Gastrocnemius medialis (tissue), 4 donors: Measurements from ENCODE around the gene FAM117B. TPM values are rescaled to one million over a fixed set of nuclear protein-coding genes. Genes with fewer than 3 reads are reported as not detected.

ENCODE experiments used
- ATAC-seq, 2 donors: fragments of 150-250 bp; one replicate each; pipeline ENCODE4 v1.9.1; 2016
- DNase-seq, 2 donors: peaks; one replicate each; pipeline ENCODE4 v3.0.0-alpha.2; 2019
- H3K27ac ChIP-seq, 4 donors: fragments of 200-600 bp; sonication (generic); 1 replicate in 1 of 4; 2 replicates in 3 of 4; pipeline ENCODE4 v1.5.1; 2016 to 2018; ENCODE audit warnings: mild to moderate bottlenecking in 2 of 4, moderate library complexity in 1 of 4
- H3K27me3 ChIP-seq, 3 donors: fragments of 200-600 bp; sonication (generic) in 2 of 3; 1 replicate in 1 of 3; 2 replicates in 2 of 3; pipeline versions ENCODE4 v1.5.1 to v1.6.0; 2016 to 2019; ENCODE audit warnings: mild to moderate bottlenecking in 1 of 3, moderate library complexity in 1 of 3
- H3K36me3 ChIP-seq, 2 donors: fragments of 200-600 bp; sonication (generic) in 1 of 2; one replicate each; pipeline ENCODE4 v1.5.1; 2017 to 2018
- H3K4me1 ChIP-seq, 2 donors: fragments of 200-600 bp; sonication (generic) in 1 of 2; one replicate each; pipeline ENCODE4 v1.5.1; 2016 to 2017; ENCODE audit warnings: mild to moderate bottlenecking in 2 of 2
- H3K4me3 ChIP-seq, 4 donors: fragments of 200-600 bp; sonication (generic) in 3 of 4; 1 replicate in 1 of 4; 2 replicates in 3 of 4; pipeline ENCODE4 v1.5.1; 2016 to 2019; ENCODE audit warnings: mild to moderate bottlenecking in 2 of 4
- H3K9me3 ChIP-seq, 3 donors: fragments of 200-600 bp; sonication (generic) in 2 of 3; 1 replicate in 1 of 3; 2 replicates in 2 of 3; pipeline ENCODE4 v1.5.1; 2016 to 2019
- POLR2A ChIP-seq, 2 donors: fragments of 450-650 bp; IDR thresholded peaks; one replicate each; pipeline ENCODE4 v1.6.1; 2017; ENCODE audit warnings: antibody characterized with exemption in 2 of 2, mild to moderate bottlenecking in 2 of 2, moderate library complexity in 2 of 2
- in situ Hi-C, 4 donors: fragments of 200-750 bp; cut with MboI; loops; one replicate each; pipeline versions ENCODE4 v1.15.0 to v1.8.0; 2017; ENCODE audit warnings: low sequenced_read_pairs in 4 of 4
- intact Hi-C: fragments of 100-400 bp; cut with DNase I; formaldehyde crosslinking; loops from one replicate; pipeline ENCODE4 v1.15.1; 2023; ENCODE audit warnings: low total_unique reads
- total RNA-seq, 4 donors: library from RNA; depleted of rRNA; stranded (reverse); fragments of >200 nt; gene quantifications; one replicate each; pipeline versions ENCODE4 v1.1.0 to v1.2.3, GENCODE V29; 2016
- TF ChIP-seq, protein P1 (sequence below), 5 experiments: fragments of 450-650 bp in 3 of 5; fragments of 200-600 bp in 2 of 5; sonication (generic) in 2 of 5; IDR thresholded peaks in 4 of 5; conservative IDR thresholded peaks in 1 of 5; 1 replicate in 4 of 5; 2 replicates in 1 of 5; pipeline ENCODE4 v1.5.1; 2016 to 2019; ENCODE audit warnings: antibody characterized with exemption in 5 of 5, mild to moderate bottlenecking in 3 of 5, moderate library complexity in 3 of 5

The FAM117B gene
- total RNA-seq, result 1 to 10 TPM; 1.5 to 4.5 (median 2.9) TPM

DNA sequence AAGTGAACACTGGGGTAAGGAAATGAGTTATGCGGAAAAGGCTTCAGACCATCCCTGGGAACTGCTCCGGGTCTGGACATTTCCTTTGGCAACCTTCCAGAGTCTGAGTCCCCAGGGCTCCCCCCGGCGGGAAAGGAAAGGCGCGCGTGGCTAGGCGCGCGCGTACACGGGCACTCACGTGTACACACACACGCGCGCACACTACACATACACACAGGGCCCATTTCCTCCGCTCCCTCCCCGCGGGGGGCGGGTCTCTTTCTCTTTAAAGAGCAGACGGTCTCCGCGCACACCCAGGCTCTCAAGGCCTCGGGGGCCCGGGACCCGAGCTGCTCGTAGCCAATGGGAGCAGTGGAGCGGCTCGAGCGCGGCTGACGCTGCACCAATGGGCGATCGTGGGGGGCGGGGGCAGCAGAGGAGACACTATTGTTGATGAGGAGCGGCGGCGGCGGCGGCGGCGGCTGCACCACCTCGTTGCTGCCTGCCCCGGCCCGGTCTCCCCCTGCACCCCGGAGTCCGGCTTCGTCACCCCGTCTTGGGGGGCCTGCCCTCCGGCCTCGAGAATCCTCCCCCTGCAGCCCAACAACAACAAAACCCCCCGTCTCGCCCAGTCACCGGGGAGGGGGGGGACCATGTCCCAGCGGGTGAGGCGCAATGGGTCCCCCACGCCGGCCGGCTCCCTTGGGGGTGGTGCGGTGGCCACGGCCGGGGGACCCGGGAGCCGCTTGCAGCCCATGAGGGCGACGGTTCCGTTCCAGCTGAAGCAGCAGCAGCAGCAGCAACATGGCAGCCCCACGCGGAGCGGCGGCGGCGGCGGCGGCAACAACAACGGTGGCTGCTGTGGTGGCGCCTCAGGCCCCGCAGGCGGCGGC lies at the start of gene FAM117B:
TSS of gene FAM117B (plus strand) at position 414 of the 872 bp plus-strand sequence. CDS start at position 633, 219 bp downstream.
- ATAC-seq (peak; percentile 91 to 93), DNase-seq (peak; percentile 97)
- peaks cover 20 to 30% of the 10 kb centered on the region in 2 donors for H3K4me1 ChIP-seq
- H3K36me3 ChIP-seq, result no peaks in the 10 kb centered on the region
- H3K27ac ChIP-seq, result peak within 1 kb of the TSS; percentile 94 to 99 (median 97)
- intact Hi-C loops (loop anchor here (2.0 to 10.0 kb wide), 8 partner anchors 46 to 600 kb away; partner anchors contain the start of genes BMPR2, CARF, CYP20A1 and ICA1L), in situ Hi-C loops (no loop called here)
- no peaks in the 10 kb centered on the region for H3K9me3 ChIP-seq
- no peaks in the 10 kb centered on the region for H3K27me3 ChIP-seq
- peak within 1 kb of the TSS; percentile 95 to 99 (median 97) for H3K4me3 ChIP-seq
- TF ChIP-seq POLR2A (IDR thresholded peaks at IDR 0.05), result peak; percentile 68 to 91
- TF ChIP-seq, protein P1, sequence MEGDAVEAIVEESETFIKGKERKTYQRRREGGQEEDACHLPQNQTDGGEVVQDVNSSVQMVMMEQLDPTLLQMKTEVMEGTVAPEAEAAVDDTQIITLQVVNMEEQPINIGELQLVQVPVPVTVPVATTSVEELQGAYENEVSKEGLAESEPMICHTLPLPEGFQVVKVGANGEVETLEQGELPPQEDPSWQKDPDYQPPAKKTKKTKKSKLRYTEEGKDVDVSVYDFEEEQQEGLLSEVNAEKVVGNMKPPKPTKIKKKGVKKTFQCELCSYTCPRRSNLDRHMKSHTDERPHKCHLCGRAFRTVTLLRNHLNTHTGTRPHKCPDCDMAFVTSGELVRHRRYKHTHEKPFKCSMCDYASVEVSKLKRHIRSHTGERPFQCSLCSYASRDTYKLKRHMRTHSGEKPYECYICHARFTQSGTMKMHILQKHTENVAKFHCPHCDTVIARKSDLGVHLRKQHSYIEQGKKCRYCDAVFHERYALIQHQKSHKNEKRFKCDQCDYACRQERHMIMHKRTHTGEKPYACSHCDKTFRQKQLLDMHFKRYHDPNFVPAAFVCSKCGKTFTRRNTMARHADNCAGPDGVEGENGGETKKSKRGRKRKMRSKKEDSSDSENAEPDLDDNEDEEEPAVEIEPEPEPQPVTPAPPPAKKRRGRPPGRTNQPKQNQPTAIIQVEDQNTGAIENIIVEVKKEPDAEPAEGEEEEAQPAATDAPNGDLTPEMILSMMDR (IDR thresholded peaks at IDR 0.05 in 4 of 5, conservative IDR thresholded peaks at IDR 0.05 in 1 of 5), result peak in 1 of 5 experiments; percentile 15

DNA sequence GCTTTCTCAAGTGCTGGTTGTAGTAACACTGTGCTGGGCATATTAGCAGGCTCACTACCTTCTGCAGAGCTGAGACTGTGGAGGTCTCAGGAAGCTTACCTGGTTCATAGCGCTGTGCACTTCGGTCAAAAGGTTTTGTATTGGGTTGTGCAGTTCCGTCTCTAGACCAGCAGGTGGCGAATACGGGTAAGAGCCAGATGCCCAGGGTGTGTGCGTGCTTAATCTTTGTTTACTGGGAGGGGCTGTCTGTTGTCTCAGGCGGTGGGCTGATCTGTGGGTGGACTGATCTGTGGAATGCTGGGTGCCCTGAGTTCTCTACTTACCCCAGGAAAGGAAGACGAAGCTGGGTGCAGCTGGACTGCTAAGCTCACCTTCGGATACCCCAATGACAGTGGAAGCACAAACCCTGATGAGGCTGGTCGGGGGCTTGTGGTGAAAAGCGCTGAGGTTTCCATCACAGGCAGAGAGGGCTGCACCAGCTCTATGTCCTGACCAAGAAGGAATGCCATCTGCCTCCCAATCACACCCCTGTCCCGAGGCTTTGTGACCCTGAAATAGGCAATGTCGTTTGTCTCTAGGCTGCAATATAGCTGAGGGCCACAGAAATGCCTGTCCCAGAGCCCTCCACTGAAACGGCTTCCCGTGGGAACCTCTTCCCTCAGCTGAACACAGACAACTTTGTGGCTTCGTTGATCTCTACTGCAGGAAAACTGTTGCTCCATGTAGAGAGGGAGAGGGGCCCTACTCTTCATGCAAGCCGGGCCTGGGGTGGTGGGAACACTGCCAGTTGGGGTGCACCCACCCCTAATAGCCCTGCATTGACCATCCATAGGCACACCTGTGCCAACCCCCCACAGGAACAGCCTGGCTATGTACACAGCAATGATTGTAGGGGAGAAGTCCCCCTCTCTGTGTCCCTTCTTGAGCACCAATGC lies 45.9 kb upstream of the FAM117B start:
- Histone ChIP-seq H3K27ac (no peak overlapping the region), H3K27me3 (no peaks in the 10 kb centered on the region), H3K9me3 (no peaks in the 10 kb centered on the region), H3K36me3 (no peaks in the 10 kb centered on the region), H3K4me1 (peaks cover 0 to 3% of the 10 kb centered on the region in 2 donors), H3K4me3 (peak overlapping the region; percentile 18 to 60 (median 30))
- TF ChIP-seq, protein P1 (IDR thresholded peaks at IDR 0.05 in 4 of 5, conservative IDR thresholded peaks at IDR 0.05 in 1 of 5), result peak; percentile 65 to 95 (median 89)
- no peak for TF ChIP-seq POLR2A (IDR thresholded peaks at IDR 0.05)
- intact Hi-C loops (loop anchor here (2.0 to 5.0 kb wide), 3 partner anchors 46 to 282 kb away; partner anchors contain the start of genes FAM117B and ICA1L), in situ Hi-C loops (loop anchor here in 1 of 4 donors (25.0 kb wide), 1 partner anchor 298 kb away; no protein-coding TSS in a partner anchor)
- peak; percentile 29 to 52 for DNase-seq
- ATAC-seq, result peak; percentile 85 to 94

DNA sequence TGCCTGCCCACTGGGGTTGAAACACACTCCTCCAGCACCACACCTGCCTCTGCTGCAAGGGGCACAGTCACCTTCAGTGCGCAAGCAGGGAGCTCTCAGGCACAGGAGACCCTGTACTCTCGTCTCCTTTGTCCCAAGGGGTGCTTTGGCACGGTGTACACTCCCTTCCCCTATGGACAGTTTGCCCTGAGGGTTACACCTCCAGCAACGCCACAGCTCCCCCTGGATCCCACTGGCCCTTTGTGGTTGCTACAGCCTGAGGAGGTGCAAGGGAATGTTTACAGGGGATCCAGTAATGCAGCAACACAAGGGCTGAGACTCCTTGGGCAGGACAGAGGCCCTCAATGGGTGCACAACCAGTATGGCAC lies 45.2 kb upstream of the FAM117B start:
- Histone ChIP-seq H3K4me3 (no peak overlapping the region), H3K27ac (no peak overlapping the region), H3K9me3 (no peaks in the 10 kb centered on the region), H3K27me3 (no peaks in the 10 kb centered on the region), H3K4me1 (peaks cover 0 to 3% of the 10 kb centered on the region in 2 donors), H3K36me3 (no peaks in the 10 kb centered on the region)
- no peak for ATAC-seq
- intact Hi-C loops (loop anchor here (2.0 to 5.0 kb wide), 3 partner anchors 45 to 281 kb away; partner anchors contain the start of genes FAM117B and ICA1L), in situ Hi-C loops (loop anchor here in 1 of 4 donors (25.0 kb wide), 1 partner anchor 298 kb away; no protein-coding TSS in a partner anchor)
- no peak for DNase-seq
- TF ChIP-seq, protein P1 (IDR thresholded peaks at IDR 0.05 in 4 of 5, conservative IDR thresholded peaks at IDR 0.05 in 1 of 5), result no peak
- TF ChIP-seq POLR2A (IDR thresholded peaks at IDR 0.05), result no peak

DNA sequence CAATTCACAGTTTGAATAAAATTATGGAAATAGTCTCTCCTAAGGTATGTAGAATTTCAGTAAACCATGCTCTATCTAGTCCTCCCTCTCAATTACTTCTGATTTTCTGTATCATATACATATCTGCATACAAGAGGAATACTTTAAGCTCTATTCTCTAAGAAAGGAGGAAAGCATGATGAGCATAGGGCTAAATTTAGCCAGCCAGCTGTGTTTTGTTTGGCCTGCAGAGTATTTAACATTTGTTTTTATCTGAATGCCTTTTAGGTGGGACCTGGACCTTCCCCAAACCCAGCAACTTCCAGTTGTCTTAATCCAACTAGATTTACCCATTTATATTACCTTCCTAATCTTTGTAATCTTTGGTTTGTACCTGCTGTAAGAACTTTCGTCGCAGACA lies 42.2 kb upstream of the FAM117B start:
- TF ChIP-seq POLR2A (IDR thresholded peaks at IDR 0.05), result no peak
- TF ChIP-seq, protein P1 (IDR thresholded peaks at IDR 0.05 in 4 of 5, conservative IDR thresholded peaks at IDR 0.05 in 1 of 5), result no peak
- H3K4me1 ChIP-seq, result peaks cover 0 to 3% of the 10 kb centered on the region in 2 donors
- ATAC-seq, result no peak
- H3K9me3 ChIP-seq, result no peaks in the 10 kb centered on the region
- no peaks in the 10 kb centered on the region for H3K27me3 ChIP-seq
- no peak overlapping the region for H3K27ac ChIP-seq
- intact Hi-C loops (no loop called here), in situ Hi-C loops (loop anchor here in 1 of 4 donors (25.0 kb wide), 1 partner anchor 295 kb away; no protein-coding TSS in a partner anchor)
- no peaks in the 10 kb centered on the region for H3K36me3 ChIP-seq
- no peak for DNase-seq
- H3K4me3 ChIP-seq, result no peak overlapping the region
